PFSK-1 (cell line): Measurements from ENCODE around the gene KPNA3.

Source experiments
- POLR2AphosphoS5 ChIP-seq: IDR thresholded peaks from 2 replicates; pipeline ENCODE4 v1.6.1; 2012; ENCODE audit warnings: low read depth, mild to moderate bottlenecking, control low read depth, low read length, moderate library complexity
- SIN3A ChIP-seq: IDR thresholded peaks from 2 replicates; pipeline ENCODE4 v1.6.1; 2012; ENCODE audit warnings: mild to moderate bottlenecking, low read length, moderate library complexity, borderline replicate concordance; ENCODE audit not compliant: insufficient read depth
- TAF1 ChIP-seq: IDR thresholded peaks from 2 replicates; pipeline ENCODE4 v1.6.1; 2012; ENCODE audit warnings: low read length, control low read depth, borderline replicate concordance; ENCODE audit not compliant: insufficient read depth
- TF ChIP-seq, protein P1 (sequence below), 2 experiments: IDR thresholded peaks; 2 replicates each; pipeline versions ENCODE4 v1.6.1 to v1.8.0; 2011 to 2012; ENCODE audit warnings: low read depth in 2 of 2, low read length in 2 of 2, control low read depth in 1 of 2, inconsistent platforms in 1 of 2, mild to moderate bottlenecking in 1 of 2, moderate library complexity in 1 of 2; ENCODE audit not compliant: insufficient read depth in 1 of 2

DNA sequence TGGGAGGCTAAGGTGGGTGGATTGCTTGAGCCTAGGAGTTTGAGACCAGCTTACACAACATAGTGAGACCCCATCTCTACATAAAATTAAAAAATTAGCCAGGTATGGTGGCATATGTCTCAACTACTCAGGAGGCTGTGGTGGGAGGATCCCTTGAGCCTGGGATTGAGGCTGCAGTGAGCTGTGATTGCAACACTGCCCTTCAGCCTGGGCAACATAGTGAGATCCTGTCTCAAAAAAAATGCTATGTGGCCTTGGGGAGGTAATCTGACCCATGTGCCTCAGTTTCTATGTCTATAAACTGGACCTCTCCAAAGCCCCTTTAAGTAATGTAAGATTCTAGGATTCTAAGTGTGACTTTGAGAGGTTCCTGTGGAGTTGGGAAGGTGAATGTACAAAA lies 139.0 kb downstream of the KPNA3 start:
- no peak for TF ChIP-seq TAF1
- no peak for TF ChIP-seq POLR2AphosphoS5
- TF ChIP-seq SIN3A = no peak
- TF ChIP-seq, protein P1, sequence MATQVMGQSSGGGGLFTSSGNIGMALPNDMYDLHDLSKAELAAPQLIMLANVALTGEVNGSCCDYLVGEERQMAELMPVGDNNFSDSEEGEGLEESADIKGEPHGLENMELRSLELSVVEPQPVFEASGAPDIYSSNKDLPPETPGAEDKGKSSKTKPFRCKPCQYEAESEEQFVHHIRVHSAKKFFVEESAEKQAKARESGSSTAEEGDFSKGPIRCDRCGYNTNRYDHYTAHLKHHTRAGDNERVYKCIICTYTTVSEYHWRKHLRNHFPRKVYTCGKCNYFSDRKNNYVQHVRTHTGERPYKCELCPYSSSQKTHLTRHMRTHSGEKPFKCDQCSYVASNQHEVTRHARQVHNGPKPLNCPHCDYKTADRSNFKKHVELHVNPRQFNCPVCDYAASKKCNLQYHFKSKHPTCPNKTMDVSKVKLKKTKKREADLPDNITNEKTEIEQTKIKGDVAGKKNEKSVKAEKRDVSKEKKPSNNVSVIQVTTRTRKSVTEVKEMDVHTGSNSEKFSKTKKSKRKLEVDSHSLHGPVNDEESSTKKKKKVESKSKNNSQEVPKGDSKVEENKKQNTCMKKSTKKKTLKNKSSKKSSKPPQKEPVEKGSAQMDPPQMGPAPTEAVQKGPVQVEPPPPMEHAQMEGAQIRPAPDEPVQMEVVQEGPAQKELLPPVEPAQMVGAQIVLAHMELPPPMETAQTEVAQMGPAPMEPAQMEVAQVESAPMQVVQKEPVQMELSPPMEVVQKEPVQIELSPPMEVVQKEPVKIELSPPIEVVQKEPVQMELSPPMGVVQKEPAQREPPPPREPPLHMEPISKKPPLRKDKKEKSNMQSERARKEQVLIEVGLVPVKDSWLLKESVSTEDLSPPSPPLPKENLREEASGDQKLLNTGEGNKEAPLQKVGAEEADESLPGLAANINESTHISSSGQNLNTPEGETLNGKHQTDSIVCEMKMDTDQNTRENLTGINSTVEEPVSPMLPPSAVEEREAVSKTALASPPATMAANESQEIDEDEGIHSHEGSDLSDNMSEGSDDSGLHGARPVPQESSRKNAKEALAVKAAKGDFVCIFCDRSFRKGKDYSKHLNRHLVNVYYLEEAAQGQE (IDR thresholded peaks at IDR 0.05; ENCODE audit: insufficient read depth in 1 of 2, low read depth in 2 of 2, low read length in 2 of 2) = no peak
